KBM-7 (cell line): ENCODE results near the gene CDKL5.

Source experiments
- DNase-seq: peaks from one replicate; pipeline ENCODE4 v3.0.0-alpha.2; 2015
- in situ Hi-C: fragments of 300-500 bp; cut with MboI; formaldehyde crosslinking; loops from 2 replicates; pipeline ENCODE4 v1.14.3; 2020; ENCODE audit warnings: low sequenced_read_pairs, low pct_unique_long_range_greater_than_20kb, mixed read lengths

CDKL5 gene

DNA sequence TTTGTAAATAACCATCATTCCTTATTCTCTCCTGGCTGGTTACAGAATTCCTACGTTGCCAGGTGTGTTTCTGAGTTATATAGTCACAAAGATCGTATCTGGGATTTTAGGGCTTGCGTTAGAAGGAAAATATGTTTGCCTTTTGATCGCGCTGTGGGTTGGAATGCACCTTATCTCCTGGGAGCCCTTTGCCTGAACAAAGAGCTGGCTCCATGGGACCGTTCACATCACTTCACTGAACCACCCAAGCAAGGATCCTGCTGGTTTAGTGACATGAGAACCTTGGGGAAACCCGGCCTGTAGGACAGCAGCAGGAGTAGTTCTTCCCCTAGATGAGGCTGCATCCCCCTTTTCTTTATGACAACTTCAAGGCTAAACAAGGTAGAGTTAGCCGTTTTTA, 194.9 kb downstream of the CDKL5 start:
- DNase-seq, result no peak
- in situ Hi-C loops, result no loop called here

DNA sequence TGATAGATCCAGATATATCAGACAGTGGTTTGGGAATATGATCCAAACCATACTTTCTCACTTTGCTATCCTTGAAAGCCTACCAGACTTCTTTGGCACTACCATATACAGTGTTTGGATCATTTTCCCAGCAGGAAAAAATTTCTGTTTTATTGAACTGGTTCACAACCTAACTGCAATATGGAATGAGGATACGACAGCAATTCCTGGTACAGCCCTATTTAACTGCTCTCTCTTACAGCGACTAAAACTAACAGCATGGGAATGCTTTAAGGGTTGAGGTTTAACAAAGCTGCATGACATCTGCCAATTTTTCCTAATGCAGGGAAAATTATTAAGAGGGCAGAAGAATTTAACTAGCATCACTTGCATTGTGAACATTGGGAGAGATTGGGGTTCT, 199.2 kb downstream of the CDKL5 start:
- DNase-seq, result no peak
- in situ Hi-C loops, result no loop called here

DNA sequence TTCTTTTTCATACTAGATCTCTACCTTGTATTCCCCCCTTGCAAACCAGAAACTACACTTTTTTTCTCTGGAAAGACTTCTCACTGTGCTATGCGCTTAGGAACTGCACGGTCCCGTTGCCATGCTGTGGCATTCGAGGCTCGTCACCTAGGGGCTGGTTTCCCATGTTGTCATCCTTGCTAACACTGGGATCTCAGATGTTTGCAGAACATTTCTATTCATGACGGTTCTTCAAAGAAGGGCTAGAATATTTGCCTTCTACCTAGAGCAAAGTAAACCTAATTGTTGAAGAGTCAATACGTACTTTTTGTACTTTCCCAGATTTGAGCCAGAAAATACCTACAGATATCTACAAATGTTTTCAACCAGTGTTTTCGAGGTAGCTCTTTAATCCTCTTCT, 205.5 kb downstream of the CDKL5 start:
- in situ Hi-C loops, result no loop called here
- DNase-seq, result no peak

DNA sequence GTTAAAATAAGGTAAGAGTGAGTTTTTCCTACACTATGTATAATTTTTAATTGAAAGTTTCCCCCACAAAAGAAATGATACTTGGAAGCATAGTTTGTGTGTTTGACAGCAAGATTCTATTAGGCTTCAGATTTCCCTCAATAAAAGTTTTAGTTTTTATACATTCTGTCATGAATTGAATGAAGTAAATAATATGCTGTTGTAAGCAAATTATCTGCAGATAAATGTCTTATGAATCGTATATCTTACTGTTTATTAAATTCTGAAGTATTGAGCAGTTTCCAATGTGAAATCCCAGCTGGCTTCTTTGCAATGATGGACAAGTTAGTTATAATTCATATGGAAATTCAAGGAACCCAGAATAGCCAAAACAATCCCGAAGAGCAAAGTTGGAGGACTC, 213.0 kb downstream of the CDKL5 start:
- in situ Hi-C loops, result no loop called here
- DNase-seq, result no peak

DNA sequence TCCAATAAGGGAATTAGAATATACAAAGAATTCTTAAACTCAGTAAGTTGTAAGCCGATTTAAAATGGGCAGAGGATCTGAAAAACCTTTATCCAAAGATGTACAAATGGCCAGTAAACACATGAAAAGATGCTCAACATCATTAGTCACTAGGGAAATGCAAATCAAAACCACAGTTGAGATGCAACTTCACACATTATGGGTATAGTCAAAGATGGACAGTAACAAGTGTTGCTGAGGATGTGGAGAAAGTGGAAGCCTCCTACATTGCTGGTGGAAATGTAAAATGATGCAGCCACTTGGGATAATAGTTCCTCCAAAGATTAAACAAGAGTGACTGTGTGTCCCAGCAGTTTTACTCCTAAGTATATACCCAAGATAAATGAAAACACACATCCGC, 213.9 kb downstream of the CDKL5 start:
- DNase-seq, result no peak
- in situ Hi-C loops, result no loop called here

DNA sequence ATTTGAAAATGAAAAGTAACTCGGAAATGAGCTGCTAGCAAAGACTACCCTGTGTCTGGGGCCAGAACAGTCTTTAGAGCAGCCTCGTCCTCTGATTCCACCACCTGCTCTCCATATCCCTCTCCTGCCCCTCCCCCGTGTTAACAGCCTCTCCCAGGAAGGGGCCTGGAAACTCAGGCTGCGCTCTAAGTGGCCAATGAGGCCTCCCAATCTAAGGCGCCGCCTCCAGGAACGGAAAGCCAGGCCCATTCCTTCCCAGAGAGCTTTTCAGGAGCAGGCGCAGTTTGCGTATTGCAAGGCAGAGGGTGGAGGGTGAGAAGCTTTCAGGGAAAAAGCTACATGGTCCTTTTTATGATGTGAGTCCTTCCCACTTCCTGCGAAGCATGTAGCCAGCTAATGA, 215.3 kb downstream of the CDKL5 start:
- in situ Hi-C loops, result no loop called here
- DNase-seq, result no peak

DNA sequence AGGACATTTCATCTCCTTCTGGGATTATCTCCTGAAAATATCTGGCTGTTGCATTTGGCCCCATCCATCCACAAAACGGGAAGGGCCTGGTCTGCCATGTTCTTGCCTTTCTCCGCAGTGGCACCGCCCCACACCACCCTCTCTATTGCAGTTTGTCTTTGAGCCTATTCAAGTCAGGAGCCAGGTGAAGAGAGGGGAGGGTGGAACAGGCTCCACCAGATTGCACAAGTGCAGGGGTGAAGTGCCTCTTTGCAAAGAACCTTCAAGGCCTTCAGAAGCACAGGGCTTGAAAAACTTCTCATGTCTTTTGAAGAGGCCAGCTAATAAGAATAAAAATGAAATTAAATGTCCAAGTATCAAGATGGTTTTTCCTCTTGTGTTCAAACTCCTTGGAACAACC, 217.8 kb downstream of the CDKL5 start:
- DNase-seq, result no peak
- in situ Hi-C loops, result no loop called here

DNA sequence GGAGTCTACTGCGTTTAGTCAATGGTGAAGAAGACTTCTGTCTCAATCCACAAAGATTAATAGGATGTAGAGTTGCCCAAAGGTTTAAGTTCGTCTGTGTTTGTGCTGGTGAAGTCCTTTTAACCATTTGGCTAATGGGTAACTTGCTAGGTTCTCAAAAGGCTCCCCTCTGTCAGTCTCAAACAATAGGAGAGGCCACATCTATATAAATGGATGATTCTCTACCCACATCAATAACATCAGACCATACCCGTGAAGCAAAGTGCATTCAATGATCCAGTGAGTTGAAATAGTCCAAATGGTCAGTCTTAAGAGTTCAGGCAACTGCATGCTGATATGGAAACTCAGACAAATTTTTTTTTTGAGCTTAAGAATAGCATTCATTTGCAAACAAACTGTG, 218.4 kb downstream of the CDKL5 start:
- in situ Hi-C loops, result no loop called here
- no peak for DNase-seq

DNA sequence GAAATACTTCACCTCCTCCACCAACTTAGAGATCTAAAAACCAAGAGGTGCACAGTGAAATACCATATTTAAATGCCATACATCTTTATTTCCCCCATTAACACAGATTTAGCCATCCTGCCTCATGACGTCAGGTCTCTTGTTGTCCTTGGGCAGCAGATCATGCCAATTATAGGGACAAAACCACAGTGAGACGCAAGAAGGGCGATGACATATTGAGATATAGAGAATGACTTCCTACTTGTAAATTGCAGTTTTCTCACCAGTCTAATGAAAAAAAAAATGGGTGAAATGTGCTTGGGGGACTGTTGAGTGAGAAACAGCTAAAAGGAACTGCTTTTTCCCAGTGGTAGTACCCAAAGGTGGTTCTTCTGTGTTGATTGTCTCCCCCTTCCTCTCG, 222.2 kb downstream of the CDKL5 start:
- in situ Hi-C loops, result no loop called here
- peak; percentile 57 for DNase-seq

DNA sequence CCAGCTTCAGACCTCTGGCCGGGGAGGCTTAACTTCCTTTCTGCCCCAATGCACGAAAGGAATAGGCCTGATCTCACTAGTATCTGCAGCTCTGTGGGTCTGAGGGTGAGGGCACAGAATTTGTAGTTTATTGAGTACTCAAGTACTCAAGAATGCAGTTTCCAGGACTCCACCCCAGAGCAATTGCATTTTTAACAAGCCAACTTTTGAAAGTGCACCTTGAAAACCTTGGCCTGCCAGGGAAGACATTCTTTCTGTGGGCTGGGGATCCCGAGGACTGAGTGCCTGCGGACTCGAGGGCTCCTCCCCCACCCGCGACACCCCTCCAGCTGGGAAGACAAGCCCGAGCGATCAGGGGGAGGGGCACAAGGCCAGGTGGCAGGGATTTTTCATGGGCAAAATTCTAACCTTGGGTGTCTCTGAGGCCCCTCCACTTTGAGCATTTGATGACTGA, 224.1 kb downstream of the CDKL5 start:
- in situ Hi-C loops, result no loop called here
- DNase-seq, result no peak

DNA sequence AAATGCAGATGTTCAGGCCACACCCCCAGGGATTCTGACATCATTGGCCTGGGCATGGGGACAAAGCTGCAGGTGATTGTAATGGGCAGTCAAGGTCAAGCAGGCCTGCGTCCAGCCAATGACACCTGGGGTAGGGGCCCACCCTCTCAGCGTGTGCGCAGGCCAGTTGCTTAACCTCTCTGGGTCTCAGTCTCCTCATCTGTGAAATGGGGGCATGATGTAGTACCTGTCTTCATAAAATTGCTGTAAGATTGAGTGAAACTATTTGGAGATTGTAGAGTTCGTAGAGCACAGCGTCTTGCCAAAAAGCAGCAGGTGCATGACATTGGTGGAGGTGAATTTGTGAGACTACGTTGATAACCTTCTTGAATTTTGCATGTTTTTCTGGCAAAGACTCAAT, 225.3 kb downstream of the CDKL5 start:
- DNase-seq, result no peak

DNA sequence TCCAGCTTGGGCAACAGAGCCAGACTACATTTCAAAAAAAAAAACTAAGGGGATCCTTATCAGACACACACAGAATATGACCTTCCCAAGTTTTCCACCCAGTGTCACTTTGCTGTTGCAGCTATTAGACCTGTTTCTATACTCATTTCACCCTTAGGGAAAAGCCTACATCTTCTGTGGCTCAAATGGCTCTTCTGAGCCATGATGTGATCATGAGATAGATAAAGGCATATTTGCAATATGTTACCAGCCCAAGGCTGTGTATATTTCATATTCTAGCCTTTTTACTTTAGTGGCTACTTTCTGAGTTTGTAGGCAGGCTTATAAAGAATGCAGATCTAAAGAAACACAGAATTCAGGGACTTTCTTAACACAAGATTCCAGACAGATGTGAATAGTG, 227.2 kb downstream of the CDKL5 start:
- no peak for DNase-seq

More for the DNA sequence above, 225.3 kb downstream of the CDKL5 start:
- in situ Hi-C loops, result no loop called here

DNA sequence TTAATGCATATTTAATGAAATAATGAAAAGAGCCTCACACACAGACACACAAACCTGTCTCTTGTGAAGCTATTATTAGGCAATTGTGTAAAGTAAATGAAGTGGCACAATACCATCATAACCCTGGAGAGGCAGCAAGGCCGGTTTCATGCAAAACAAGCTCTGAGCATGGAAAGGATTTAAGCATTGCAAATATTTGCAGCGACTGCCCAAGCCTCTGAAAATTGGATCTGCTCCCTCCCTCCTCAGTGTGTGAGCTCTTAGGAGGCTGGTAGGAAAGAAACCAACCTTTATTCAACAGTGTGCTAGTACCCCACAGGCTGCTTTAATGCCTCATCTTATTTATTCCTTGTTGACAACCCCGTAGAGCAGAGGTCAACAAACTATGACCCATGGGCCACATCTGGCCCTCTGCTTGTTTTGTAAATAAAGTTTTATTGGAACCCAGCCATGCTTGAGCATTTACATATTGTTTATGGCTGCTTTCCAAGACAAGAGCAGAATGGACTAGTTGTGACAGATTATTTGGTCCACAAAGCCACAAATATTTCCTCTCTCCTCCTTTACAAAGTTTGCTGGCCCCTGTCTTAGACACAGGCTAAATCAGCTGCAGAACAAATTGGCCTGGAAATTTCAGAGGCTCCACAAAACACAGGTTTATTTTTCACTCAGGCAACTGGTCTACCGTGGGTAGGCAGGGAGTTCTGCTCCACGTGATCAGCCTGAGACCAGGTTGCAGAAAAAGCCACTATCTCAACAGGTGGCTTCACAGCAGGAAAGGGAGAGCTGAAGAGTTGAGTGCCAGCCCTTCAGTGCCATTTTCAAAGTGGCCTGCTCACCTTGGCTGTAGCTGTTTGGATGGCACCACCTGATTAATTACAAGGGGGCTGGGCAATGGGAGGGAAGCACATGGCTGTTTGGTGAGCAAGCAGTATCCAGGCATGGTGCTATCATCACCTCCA, 229.7 kb downstream of the CDKL5 start:
- no peak for DNase-seq
- in situ Hi-C loops, result no loop called here

More for the DNA sequence above, 227.2 kb downstream of the CDKL5 start:
- in situ Hi-C loops, result no loop called here

DNA sequence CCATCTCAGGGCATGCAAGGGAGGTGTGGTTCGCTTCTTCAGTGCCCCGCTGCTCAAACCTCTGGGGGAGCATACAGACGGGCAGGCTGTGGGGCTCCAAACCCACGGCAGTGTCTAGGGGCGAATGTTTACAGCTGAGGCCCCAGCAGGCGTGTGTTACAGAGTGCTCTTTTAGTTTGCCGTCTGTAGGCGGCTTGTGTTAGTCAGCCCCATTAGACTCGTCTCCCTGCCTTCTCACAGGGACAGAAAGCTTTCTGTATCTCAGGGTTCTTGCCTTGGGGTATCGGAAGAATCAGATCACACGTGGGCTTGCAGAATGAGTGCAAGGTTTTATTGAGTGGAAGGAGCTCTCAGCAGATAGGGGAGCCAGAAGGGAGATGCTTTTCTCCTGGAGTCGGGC, 235.9 kb downstream of the CDKL5 start:
- in situ Hi-C loops, result no loop called here
- no peak for DNase-seq

DNA sequence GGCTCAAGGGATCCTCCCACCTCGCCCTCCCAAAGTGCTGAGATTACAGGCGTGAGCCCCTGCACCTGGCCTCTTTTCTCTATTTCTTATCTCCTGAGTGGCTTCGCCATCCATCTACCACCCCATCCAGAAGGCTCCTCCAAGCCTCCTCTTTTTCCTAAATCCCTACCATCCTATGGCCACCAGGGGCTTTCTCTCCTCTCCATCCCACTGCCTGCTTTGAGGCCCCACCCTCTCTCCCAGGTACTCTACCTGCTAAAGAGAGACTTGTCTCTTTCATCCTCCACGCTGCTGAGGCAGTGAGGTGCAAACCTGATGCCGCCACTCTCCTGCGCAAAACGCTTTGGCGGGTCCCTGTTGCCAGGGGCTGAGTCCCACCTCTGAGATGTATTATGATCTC, 239.5 kb downstream of the CDKL5 start:
- no peak for DNase-seq
- in situ Hi-C loops, result no loop called here

DNA sequence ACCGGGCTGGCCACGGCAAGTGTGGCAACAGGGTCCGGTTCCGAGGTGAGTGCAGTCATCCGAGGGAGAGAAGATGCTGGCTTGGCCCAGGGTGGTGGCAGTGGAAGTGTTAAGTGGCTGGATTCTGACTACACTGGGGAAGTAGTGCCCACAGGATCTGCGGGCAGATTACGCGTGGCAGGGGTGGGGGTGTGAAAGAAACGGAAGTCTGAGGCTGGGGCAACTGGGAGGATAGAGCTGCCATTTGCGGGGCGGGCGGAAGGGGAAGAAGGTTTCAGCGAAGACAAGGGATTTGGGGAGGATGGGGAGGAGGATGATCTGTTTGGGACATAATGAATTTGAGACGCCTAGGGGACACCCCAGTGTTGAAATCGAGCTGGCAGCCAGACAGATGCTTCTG, 241.2 kb downstream of the CDKL5 start:
- DNase-seq, result peak; percentile 74
- in situ Hi-C loops, result no loop called here

DNA sequence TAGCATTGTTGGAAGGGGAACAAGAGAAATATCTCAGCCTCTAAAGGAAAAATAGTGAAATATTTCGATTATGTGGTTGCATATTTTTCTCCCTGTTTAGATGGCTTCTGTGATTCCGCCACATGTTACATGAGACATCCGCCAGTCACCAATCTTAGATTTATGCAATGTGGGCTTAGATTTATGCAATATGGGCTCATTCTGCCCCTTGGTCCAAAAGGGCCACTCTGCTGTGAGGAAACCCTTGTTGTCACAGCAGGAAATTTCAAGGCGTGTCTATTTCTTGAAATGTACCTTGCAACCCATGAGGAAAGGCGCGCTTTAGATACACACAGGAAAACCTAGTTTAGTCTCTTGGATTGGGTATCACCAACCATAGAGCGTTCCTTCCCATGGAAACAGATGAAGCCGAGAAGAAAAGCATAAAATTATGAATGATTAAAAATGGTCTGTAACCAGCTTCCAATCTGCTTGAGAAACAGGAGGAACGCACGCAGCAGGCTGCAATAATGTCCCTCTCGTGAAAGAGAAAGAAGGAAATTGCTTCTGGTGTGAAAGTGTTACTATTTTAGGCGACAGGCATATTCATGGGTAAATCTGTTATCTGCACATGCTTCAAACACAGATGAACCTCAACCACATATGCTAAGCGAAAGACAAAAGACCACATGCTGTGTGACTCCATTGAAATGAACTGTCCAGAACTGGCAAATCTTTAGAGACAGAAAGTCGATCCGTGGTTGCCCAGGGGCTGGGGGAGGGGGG, 242.8 kb downstream of the CDKL5 start:
- DNase-seq, result peak; percentile 63
- in situ Hi-C loops, result no loop called here

DNA sequence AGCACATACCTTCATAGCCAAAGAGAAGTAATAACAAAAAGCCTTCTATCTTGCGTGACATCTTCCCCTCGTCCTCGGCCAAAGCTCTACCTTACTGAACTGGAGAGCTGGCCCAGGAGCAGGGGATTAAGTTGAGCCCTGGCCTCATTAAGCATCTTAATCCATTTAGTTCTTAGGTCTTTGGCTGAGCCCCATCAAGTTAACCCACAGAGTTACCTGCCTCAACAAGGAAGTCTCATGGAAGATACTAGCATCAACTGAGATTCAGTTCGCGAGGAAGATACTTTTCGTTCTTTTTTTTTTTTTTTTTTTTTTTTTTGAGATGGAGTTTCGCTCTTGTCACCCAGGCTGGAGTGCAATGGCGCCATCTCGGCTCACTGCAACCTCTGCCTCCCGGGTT, 246.6 kb downstream of the CDKL5 start, which contains the start of gene RS1:
TSS of gene RS1 (minus strand) at position 101 of the 400 bp plus-strand sequence. CDS start at position 61, 40 bp downstream.
- no peak for DNase-seq
- in situ Hi-C loops, result no loop called here

DNA sequence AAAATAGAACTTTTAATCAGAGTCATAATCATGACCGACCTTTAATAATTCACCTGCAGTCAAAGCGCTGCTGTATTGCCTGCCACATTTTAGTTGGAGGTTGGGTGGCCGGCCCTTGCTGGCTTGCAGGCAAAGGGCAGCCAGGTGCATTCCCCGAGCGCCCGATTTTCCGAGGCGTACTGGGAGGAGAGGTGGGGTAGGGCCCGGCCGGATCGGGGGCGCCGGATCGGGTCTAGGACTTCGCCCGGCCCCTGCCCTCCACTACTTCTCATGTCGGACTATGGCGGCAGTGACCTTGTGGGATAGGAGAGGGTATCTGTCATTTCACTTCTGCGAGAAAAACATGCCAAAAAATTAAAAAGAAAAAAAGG, 249.0 kb downstream of the CDKL5 start:
- no peak for DNase-seq
- in situ Hi-C loops, result no loop called here
